ENCODE data around the gene ABLIM1.

The ABLIM1 gene

GRCh38 chr10:114442091-114442630, 215.9 kb downstream of the ABLIM1 start:
- intact Hi-C loops (cut with DNase I; ENCODE audit: low total_unique reads): no loop called here
- Histone ChIP-seq H3K9me3 (no peaks in the 10 kb centered on the region), H3K27me3 (no peaks in the 10 kb centered on the region), H3K36me3 (peaks cover 0 to 57% (median 28%) of the 10 kb centered on the region in 3 donors), H3K4me1 (no peaks in the 10 kb centered on the region), H3K27ac (no peak overlapping the region), H3K4me3 (no peak overlapping the region)
- TF ChIP-seq CTCF (IDR thresholded peaks at IDR 0.05): no peak
- no peak for DNase-seq

- DNase-seq: no peak
- no peaks in the 10 kb centered on the region for H3K4me1 ChIP-seq
- no peaks in the 10 kb centered on the region for H3K9me3 ChIP-seq
- no peak overlapping the region for H3K27ac ChIP-seq
- intact Hi-C loops (cut with DNase I; ENCODE audit: low total_unique reads): no loop called here
- H3K36me3 ChIP-seq: peaks cover 0 to 67% (median 28%) of the 10 kb centered on the region in 3 donors
- no peaks in the 10 kb centered on the region for H3K27me3 ChIP-seq
- no peak for TF ChIP-seq CTCF (IDR thresholded peaks at IDR 0.05)
- H3K4me3 ChIP-seq: no peak overlapping the region
Measured at GRCh38 chr10:114441107-114441506, 217.0 kb downstream of the ABLIM1 start.

- no peak for DNase-seq
- Histone ChIP-seq H3K27ac (no peak overlapping the region), H3K27me3 (no peaks in the 10 kb centered on the region), H3K4me3 (no peak overlapping the region), H3K36me3 (peaks cover 0 to 61% (median 28%) of the 10 kb centered on the region in 3 donors), H3K9me3 (no peaks in the 10 kb centered on the region), H3K4me1 (no peaks in the 10 kb centered on the region)
- TF ChIP-seq CTCF (IDR thresholded peaks at IDR 0.05): peak; percentile 37 to 50
- intact Hi-C loops (cut with DNase I; ENCODE audit: low total_unique reads): loop anchor here (5.0 kb wide), 1 partner anchor 135 kb away; no protein-coding TSS in a partner anchor
Measured at GRCh38 chr10:114437473-114438292, 220.4 kb downstream of the ABLIM1 start.

GRCh38 chr10:114436941-114437340, 221.1 kb downstream of the ABLIM1 start:
- no peak for TF ChIP-seq CTCF (IDR thresholded peaks at IDR 0.05)
- Histone ChIP-seq H3K27me3 (no peaks in the 10 kb centered on the region), H3K27ac (no peak overlapping the region), H3K9me3 (no peaks in the 10 kb centered on the region), H3K4me1 (no peaks in the 10 kb centered on the region), H3K36me3 (peaks cover 0 to 54% (median 28%) of the 10 kb centered on the region in 3 donors), H3K4me3 (no peak overlapping the region)
- intact Hi-C loops (cut with DNase I; ENCODE audit: low total_unique reads): loop anchor here (5.0 kb wide), 1 partner anchor 135 kb away; no protein-coding TSS in a partner anchor
- DNase-seq: no peak

GRCh38 chr10:114432566-114433093, 225.4 kb downstream of the ABLIM1 start:
- no peak overlapping the region for H3K27ac ChIP-seq

More at GRCh38 chr10:114432566-114433093, 225.4 kb downstream of the ABLIM1 start:
- intact Hi-C loops (cut with DNase I; ENCODE audit: low total_unique reads): no loop called here
- no peak for TF ChIP-seq CTCF (IDR thresholded peaks at IDR 0.05)
- Histone ChIP-seq H3K4me3 (no peak overlapping the region), H3K27me3 (no peaks in the 10 kb centered on the region), H3K4me1 (peaks cover 0 to 4% (median 0%) of the 10 kb centered on the region in 4 donors), H3K9me3 (no peaks in the 10 kb centered on the region), H3K36me3 (peaks cover 0 to 22% (median 5%) of the 10 kb centered on the region in 3 donors)
- no peak for DNase-seq

Measured in tibial artery (tissue), 4 donors.